ENCODE data around the gene RBM45.
"Not testable (repeated sequence)": the region's sequence is repeated elsewhere in the genome, so short reads cannot be mapped to it uniquely, and the experiment has no call there.

Gene RBM45, protein sequence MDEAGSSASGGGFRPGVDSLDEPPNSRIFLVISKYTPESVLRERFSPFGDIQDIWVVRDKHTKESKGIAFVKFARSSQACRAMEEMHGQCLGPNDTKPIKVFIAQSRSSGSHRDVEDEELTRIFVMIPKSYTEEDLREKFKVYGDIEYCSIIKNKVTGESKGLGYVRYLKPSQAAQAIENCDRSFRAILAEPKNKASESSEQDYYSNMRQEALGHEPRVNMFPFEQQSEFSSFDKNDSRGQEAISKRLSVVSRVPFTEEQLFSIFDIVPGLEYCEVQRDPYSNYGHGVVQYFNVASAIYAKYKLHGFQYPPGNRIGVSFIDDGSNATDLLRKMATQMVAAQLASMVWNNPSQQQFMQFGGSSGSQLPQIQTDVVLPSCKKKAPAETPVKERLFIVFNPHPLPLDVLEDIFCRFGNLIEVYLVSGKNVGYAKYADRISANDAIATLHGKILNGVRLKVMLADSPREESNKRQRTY

GRCh38 chr2:178112202-178113152 is at the start of gene RBM45:
RBM45 (plus strand) TSS chr2:178112437; CDS start chr2:178112547, 110 bp downstream.
- no peak for FAIRE-seq

- no peak for FAIRE-seq
Measured at GRCh38 chr2:178066324-178066723, 45.9 kb upstream of the RBM45 start.

- no peak for FAIRE-seq
Measured at GRCh38 chr2:178066890-178067669, 45.2 kb upstream of the RBM45 start.

DNA sequence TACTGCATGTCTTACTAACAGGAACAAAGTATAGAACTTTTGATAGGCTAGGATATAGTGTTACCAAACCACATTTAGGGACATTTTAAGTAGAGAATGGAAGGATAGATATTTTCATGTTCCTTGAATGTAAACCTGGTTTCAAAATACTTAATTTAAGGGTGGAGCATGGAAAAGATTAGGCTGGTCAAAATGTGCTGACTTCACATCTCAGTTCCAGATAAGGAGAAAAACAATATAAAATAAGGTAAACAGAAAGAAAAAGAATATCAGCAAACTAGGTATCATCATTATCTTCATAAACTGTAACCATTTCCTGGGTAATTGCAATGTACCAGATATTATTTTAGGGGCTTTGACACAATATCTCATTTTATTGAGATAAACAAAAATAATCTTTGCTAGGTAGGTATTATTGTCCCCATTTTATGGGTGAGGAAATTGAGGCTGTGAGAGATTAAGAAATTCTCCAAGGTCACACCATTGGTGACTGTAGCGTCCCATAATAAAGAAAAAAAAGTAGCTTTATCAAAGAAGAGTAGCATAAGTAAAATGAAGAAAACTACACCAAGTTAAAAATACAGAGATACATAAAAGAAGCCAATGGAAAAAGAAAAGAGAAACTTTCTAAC is 43.3 kb upstream of the RBM45 start:
- FAIRE-seq: no peak

DNA sequence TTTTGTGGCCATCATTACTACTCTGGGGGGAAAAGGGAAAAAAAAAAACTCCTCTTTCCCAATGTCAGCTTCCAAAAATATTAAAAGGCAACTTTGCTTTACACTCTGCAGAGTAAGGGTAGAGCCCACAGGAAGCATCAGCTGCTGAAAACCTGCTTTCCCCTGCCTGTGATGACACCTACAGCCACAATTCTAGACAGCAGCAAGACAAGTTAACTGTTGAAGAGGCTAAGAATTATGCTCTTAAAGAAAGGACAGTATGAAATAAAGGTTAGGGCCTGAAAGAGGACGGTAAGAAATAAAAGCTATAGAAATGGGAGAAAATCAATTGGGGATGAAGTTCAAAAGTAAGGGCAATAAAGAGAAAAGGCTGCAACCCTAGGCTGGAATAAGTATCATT is 42.7 kb upstream of the RBM45 start:
- no peak for FAIRE-seq

GRCh38 chr2:178070824-178071223 is 41.4 kb upstream of the RBM45 start:
- no peak for FAIRE-seq

DNA sequence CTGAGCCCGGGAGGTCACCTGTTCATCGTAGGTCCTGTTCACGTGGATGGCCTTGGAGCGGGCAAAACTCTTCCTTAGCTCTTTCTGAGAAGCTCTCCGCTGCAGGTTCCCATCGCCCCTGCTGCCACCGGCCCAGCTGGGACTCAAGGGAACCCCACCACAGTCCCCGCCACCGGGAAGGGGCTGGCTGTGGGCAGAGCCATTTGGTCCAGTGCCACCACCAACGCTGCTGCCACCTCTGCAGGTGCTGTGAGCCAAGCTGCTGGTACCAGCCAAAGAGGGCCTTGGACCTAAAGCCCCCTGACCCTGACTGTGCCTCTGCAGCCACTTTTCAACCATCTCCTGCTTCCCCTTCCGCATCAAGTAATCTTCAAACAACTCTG is 40.2 kb upstream of the RBM45 start:
- no peak for FAIRE-seq

- no peak for FAIRE-seq
Measured at GRCh38 chr2:178072383-178073301, 39.6 kb upstream of the RBM45 start, which contains the start of gene PDE11A. PDE11A (minus strand) TSS chr2:178072777; CDS start chr2:178072437, 340 bp downstream.

GRCh38 chr2:178074123-178075005 is 37.9 kb upstream of the RBM45 start:
- FAIRE-seq: no peak

DNA sequence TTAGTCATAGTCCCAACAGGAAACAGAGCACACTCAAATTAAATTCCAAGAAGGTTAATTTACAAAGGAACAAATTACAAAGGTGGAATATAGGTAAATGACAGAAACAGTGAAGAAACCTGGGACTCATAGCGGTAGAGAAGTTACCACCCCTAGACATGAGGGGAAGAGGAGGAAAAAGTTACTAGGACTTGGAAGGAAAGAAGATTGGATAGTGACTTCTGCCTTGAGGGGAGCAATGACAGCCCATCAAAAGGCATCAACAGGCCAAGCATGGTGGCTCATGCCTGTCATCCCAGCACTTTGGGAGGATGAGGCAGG is 37.3 kb upstream of the RBM45 start:
- no peak for FAIRE-seq

GRCh38 chr2:178076130-178076529 is 36.1 kb upstream of the RBM45 start:
- FAIRE-seq: no peak

DNA sequence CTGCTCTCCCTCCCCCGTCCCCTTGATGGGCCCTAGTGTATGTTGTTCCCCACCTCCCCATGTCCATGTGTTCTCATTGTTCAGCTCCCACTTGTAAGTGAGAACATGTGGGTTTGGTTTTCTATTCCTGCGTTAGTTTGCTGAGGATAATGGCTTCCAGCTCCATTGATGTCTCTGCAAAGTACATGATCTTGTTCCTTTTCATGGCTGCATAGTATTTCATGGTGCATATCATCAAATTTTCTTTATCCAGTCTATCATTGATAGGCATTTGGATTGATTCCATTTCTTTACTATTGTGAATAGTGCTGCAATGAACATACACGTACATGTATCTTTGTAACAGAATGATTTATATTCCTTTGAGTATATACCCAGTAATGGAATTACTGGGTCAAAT is 33.0 kb upstream of the RBM45 start:
- not testable (repeated sequence) for FAIRE-seq

- no peak for FAIRE-seq
Measured at GRCh38 chr2:178082408-178083045, 29.7 kb upstream of the RBM45 start.

GRCh38 chr2:178084273-178084672 is 28.0 kb upstream of the RBM45 start:
- FAIRE-seq: no peak

DNA sequence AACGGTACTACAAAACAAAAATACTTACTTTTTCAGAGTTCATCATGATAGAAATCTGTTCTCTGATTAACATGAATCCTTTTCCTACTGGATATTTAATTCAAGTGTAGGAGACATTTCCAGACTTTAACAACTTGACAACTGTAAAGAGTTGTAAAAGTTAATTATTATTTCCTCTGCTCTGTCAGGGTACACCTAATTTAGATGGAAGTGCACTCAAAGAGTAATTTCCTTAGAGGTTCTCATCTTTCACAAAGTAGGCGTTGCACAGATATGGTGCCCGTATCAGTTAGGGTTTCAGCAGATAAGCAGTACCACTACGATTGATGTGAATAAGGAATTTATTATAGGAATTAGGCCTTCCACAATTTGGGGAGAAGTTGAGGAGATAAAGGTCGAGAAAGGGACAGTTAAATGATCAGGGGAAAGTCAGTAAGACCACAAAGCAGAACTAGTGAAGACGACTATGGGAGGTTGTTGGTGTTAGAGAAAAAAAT is 23.4 kb upstream of the RBM45 start:
- FAIRE-seq: no peak

DNA sequence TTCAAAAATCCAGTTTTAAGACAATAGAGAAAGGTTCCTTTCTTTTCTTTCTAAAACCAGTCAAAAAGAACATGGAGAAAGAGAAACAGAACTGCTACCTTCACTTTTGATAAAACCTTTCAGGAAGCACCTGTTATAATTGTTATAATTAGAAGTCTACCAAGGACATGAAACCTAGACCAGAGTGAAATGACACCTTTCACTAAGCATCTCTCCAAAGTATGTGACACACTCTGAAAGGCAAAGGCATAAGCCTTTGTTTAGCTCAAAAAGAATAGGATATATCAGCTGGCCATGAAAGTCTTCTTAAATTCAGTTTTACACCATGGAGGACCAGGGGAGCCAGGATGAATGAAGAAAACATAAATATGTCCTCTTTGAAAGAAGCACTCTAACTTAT is 18.8 kb upstream of the RBM45 start:
- FAIRE-seq: no peak

DNA sequence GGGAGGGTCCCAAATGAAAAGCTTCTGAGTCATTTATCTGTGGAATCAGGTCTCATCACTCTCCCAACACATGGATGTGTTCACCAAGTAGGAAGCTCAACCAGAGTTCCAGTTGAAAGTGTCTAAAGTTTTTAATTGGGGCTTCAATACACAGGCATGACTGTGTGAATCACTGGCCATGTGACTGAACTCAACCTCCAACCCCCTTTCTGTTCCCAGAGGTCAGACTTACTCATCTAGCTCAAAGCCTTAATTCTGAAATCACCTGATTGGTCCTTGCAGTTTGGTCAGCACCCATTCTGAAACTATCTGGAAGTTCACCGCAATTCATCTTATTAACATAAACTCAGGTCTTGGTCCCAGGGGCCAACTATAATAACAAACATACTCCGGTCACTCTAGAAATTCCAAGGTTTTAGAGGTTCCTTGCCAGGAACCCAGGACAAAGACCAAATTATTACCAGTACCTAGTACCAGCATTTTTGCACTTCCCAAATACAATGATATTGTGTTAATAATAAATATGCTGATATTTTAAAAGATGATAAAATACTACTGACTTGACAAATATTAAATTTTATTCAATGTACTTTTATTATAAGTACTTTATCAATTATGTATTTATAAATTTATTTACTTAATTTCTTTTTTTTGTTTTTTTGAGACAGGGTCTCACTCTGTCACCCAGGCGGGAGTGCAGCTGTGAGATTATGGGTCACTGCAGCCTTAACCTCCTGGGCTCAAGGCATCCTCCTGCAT is 10.7 kb upstream of the RBM45 start:
- no peak for FAIRE-seq

DNA sequence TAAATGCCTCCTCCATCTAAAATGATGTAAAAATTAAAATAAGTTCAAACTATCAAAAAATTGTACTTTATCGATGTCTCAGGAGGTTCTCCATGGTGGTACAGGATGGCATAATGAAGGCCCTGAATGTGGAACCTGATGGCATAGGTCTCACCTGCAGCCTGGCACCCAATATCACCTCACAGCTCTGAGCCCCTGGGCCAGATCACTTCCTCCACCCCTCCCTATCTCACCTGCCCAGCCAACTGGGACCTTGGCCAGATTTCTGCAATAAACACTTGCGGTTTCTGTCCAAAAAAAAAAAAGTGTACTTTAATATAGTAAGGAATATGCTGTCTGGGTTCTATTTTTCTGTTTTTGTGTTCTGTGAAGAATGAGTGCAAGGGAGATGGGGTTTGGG is 6.7 kb upstream of the RBM45 start:
- FAIRE-seq: no peak

- no peak for FAIRE-seq
Measured at GRCh38 chr2:178106053-178106452, 6.2 kb upstream of the RBM45 start.
